SIG-M5 (cell line): ENCODE results near the gene TNRC6A.
"Not testable (repeated sequence)": the region's sequence is repeated elsewhere in the genome, so short reads cannot be mapped to it uniquely, and the experiment has no call there.

ENCODE experiments used
- DNase-seq: peaks from one replicate; lab custom pipeline; 2025; lab: John Stamatoyannopoulos, UW

The TNRC6A gene

GRCh38 chr16:24729243-24729950, at the start of gene TNRC6A:
TSS of gene TNRC6A (plus strand) at chr16:24729651. CDS start at chr16:24729842, 191 bp downstream.
- no peak for DNase-seq

DNA sequence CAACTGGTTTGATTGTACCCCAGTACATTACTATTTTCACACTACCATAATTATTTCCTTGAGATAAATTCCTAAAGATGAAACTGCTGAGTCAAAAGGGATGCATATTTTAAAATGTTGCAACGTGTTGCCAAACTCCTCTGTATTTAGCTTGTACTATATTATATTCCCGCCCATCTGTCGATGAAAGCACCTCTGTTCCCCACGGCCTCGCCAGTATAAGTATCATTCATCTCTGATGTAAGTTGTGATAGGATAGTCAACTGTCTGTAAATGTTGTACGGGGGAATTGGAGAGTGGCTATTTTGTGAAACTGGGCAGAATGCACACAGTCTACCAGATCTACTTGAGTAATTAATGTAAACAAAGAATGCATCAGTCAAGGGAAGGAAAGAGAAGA, 47.7 kb upstream of the TNRC6A start:
- DNase-seq, result no peak

GRCh38 chr16:24683250-24683649, 46.2 kb upstream of the TNRC6A start:
- no peak for DNase-seq

GRCh38 chr16:24683847-24684493, 45.5 kb upstream of the TNRC6A start:
- DNase-seq, result no peak

GRCh38 chr16:24685539-24686432, 43.7 kb upstream of the TNRC6A start:
- no peak for DNase-seq

DNA sequence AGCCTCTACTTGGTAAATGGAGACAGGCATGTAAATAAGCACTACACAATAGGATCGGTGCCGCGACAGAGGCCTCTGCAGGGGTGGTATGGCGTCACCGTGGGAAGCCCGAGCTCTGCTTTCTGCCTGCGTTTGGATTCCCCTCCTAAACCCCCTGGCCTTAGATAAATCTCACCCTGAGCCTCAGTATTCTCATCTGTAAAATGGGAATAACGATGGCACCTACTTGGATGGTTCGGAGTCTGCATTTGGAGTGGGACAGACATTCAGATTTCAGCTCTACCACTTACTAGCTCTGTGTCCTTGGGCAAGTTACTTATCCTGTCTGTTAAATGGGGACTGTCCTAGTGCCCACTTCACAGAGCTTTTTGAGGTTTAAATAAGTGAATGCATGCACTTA, 42.8 kb upstream of the TNRC6A start:
- no peak for DNase-seq

GRCh38 chr16:24688359-24688758, 41.1 kb upstream of the TNRC6A start:
- no peak for DNase-seq

GRCh38 chr16:24689128-24689527, 40.3 kb upstream of the TNRC6A start:
- no peak for DNase-seq

GRCh38 chr16:24692854-24693253, 36.6 kb upstream of the TNRC6A start:
- DNase-seq, result no peak

GRCh38 chr16:24694931-24695330, 34.5 kb upstream of the TNRC6A start:
- no peak for DNase-seq

DNA sequence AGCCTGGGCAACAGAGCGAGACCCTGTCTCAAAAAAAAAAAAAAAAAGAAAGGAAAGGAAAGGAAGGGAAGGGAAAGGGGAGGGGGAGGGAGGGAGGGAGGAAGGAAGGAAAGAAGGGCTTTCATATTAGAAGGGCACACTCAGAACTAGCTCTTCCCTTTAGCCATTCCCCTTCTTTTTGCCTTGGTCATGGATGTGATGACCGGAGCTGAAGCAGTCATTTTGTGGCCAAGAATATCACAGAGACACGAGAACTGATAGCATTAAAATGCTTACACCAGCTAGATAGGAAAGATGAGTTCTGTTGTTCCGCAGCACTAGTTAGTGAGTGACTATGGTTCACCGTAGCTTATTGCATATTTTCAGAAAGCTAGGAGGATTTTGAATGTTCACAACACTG, 32.8 kb upstream of the TNRC6A start:
- no peak for DNase-seq

DNA sequence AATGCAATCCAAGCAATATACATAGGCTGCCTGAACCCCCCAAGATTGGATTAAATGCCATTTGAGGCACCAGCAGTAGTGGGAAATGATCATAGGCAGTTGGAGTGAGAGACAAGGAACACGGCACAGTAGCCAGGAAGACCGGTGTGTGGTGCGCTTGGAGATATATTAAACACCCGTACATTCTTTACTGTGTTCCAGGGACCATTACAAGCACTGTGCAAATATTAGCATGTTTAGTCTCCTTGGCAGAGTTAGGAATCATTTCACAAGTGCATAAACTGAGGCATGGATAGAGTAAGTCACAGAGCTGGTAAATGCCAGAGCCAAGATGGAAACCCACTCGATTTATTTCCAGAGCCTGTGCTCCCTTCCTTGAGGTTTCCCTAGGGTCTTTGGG, 31.1 kb upstream of the TNRC6A start:
- DNase-seq, result no peak

- no peak for DNase-seq
These were observed 30.2 kb upstream of the TNRC6A start for GRCh38 chr16:24699151-24699723.

DNA sequence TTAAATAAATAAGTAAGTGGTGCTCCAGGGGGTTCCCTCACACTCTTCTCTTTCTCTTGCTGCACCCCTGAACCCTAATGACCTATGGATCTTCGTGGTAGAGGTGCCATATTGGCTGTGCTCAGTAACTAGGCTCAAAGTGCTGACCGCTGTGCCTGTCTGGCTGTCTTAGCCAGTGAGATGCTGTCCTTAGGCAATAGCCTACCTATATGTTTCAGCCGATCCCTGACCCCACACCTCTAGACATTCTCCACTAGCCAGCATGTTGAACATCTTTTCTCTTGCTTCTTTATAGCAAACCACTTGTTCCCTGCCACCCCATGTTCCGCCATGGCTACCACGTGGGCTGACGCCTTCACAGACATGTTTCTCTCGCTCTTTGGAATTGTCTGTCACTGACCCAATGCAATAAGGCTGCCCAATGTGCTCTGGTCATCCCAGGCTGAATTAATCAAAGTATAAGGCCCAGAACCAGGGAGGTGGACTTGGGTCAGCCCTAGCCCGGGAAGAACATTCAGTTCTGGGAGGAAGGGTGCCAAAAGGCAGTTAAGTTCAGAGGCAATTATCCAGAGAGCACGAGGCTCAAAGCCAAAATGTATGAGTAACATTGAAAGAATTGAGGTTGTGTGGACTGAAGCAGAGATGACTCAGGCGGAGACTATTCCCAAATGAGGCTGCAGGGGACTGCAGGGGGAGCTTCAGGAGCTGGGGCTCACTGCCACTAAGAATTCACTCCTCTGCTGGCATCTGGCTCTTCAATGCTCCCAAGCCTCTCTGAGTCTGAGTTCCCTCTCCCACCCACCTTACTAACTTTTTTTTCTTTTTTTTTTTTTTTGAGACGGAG, 28.7 kb upstream of the TNRC6A start:
- DNase-seq, result no peak

GRCh38 chr16:24701521-24701951, 27.9 kb upstream of the TNRC6A start:
- no peak for DNase-seq

- DNase-seq, result not testable (repeated sequence)
These were observed 21.7 kb upstream of the TNRC6A start for GRCh38 chr16:24707760-24708159.

GRCh38 chr16:24713379-24713778, 16.1 kb upstream of the TNRC6A start:
- DNase-seq, result no peak

DNA sequence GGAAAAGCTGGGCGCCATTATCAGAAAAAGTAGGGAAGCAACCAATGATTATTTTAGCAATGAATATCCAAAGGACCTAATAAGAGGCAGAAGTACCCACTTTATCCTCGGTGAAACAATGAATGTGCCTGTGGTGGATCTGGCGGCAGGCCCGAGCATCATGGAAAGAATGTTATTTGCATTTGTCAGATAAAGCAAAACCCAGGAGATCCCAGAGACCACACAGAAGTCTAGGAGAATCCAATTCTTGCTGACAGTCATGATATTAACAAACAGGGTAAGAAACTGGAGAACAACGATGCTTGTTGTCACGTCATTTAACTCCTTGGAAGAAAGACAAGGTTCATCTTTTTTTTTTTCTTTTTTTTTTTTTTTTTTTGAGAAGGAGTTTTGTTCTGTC, 12.0 kb upstream of the TNRC6A start:
- no peak for DNase-seq

- DNase-seq, result no peak
These were observed 10.4 kb upstream of the TNRC6A start for GRCh38 chr16:24718967-24719521.

DNA sequence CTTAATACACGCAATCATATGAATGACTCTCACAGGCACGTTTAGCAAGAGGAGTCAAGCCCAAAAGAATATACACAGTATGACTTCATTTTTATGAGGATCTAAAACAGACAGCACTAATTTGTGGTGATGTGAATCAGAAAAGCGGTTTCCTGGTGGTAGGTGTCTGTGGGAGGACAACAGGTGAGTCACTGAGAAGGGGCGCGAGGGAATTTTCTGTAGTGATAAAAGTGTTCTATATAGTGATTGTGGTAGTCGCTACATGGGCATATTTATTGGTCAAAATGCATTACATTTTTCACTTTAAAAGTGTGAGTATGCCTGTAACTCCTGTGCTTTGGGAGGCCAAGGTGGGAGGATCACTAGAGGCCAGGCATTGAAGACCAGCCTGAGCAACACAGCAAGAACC, 7.6 kb upstream of the TNRC6A start:
- no peak for DNase-seq

- no peak for DNase-seq
These were observed 5.8 kb upstream of the TNRC6A start for GRCh38 chr16:24723663-24724062.
